Endothelial cell of umbilical vein (primary cell): Measurements from ENCODE around the gene AOC2. TPM values are rescaled to one million over a fixed set of nuclear protein-coding genes. Genes with fewer than 3 reads are reported as not detected.

Experiments used
- BruUV-seq: library from RNA; stranded (reverse); fragments of 400-500 nt; replicated peaks from 2 replicates; lab custom pipeline; 2021; lab: Mats Ljungman, UMichigan
- CTCF ChIA-PET: fragments of 300-600, 350-600 bp; sonication (Branson Sonifier 250); formaldehyde crosslinking; loops from one replicate; lab custom pipeline; 2021; ENCODE audit warnings: antibody characterized with exemption, inconsistent platforms; lab: Charles Lee
- POLR2A ChIA-PET: fragments of 300-600, 350-600 bp; sonication (Branson Sonifier 250); formaldehyde crosslinking; loops from one replicate; lab custom pipeline; 2021; ENCODE audit warnings: antibody characterized with exemption, inconsistent platforms; lab: Charles Lee
- DNase-seq: peaks from one replicate; pipeline ENCODE4 v3.0.0-alpha.2; 2011; ENCODE audit warnings: low read depth, low spot score
- FAIRE-seq: peaks from 2 replicates; lab custom pipeline; 2011; peaks lifted over from hg19 to GRCh38; lab: Jason Lieb, UNC
- H2AFZ ChIP-seq: 2 replicates; pipeline ENCODE4 v1.6.0; 2012; ENCODE audit warnings: low read depth, low read length, control low read depth, inconsistent platforms
- H3K27ac ChIP-seq: 2 replicates; pipeline ENCODE4 v1.5.1; 2011; ENCODE audit warnings: low read depth, mild to moderate bottlenecking, control low read depth, low read length, moderate library complexity; ENCODE audit not compliant: insufficient read depth
- H3K27me3 ChIP-seq, 2 experiments: 2 replicates each; pipeline versions ENCODE4 v1.6.0 to v1.6.1; 2011; ENCODE audit warnings: low read length in 2 of 2, mixed read lengths in 1 of 2; ENCODE audit not compliant: control insufficient read depth in 2 of 2, insufficient read depth in 2 of 2
- H3K36me3 ChIP-seq, 2 experiments: 2 replicates in 1 of 2; 3 replicates in 1 of 2; pipeline ENCODE4 v1.5.1; 2011; ENCODE audit warnings: low read length in 2 of 2, mild to moderate bottlenecking in 1 of 2, moderate library complexity in 1 of 2; ENCODE audit not compliant: control insufficient read depth in 2 of 2, insufficient read depth in 2 of 2; ENCODE audit errors: extremely low read depth in 1 of 2
- H3K4me1 ChIP-seq: 3 replicates; pipeline ENCODE4 v1.5.1; 2011; ENCODE audit warnings: mild to moderate bottlenecking, low read length; ENCODE audit not compliant: control insufficient read depth, insufficient read depth; ENCODE audit errors: extremely low read depth
- H3K4me2 ChIP-seq: 2 replicates; pipeline ENCODE4 v1.6.1; 2011; ENCODE audit warnings: low read length, control low read depth, mixed read lengths; ENCODE audit not compliant: insufficient read depth
- H3K4me3 ChIP-seq, 3 experiments: fragments of 200-600 bp in 1 of 3; sonication (generic), shearing (Covaris generic) in 1 of 3; replicated peaks in 1 of 3; 2 replicates each; pipeline ENCODE4 v1.5.1; 2011 to 2016; ENCODE audit warnings: control low read depth in 3 of 3, low read length in 3 of 3, mild to moderate bottlenecking in 2 of 3, inconsistent platforms in 1 of 3, low read depth in 1 of 3, moderate library complexity in 1 of 3; ENCODE audit not compliant: insufficient read depth in 1 of 3
- H3K79me2 ChIP-seq: 2 replicates; pipeline ENCODE4 v1.6.0; 2012; ENCODE audit warnings: low read length, inconsistent platforms; ENCODE audit not compliant: control insufficient read depth, insufficient read depth
- H3K9ac ChIP-seq: replicated peaks from 2 replicates; pipeline ENCODE3; 2011; ENCODE audit warnings: low read length, control low read depth; ENCODE audit not compliant: insufficient read depth; ENCODE audit errors: extremely low read depth
- H3K9me1 ChIP-seq: replicated peaks from 3 replicates; pipeline ENCODE4 v1.6.0; 2011; ENCODE audit warnings: mild to moderate bottlenecking, low read length; ENCODE audit not compliant: control insufficient read depth, insufficient read depth; ENCODE audit errors: extremely low read depth
- H3K9me3 ChIP-seq: replicated peaks from 2 replicates; pipeline ENCODE4 v1.5.1; 2012; ENCODE audit warnings: low read length, inconsistent platforms; ENCODE audit not compliant: control insufficient read depth, insufficient read depth
- H4K20me1 ChIP-seq: replicated peaks from 2 replicates; pipeline ENCODE3; 2011; ENCODE audit warnings: mild to moderate bottlenecking, low read length; ENCODE audit not compliant: control insufficient read depth, insufficient read depth; ENCODE audit errors: extremely low read depth
- CTCF ChIP-seq, 2 donors: IDR thresholded peaks; 1 replicate in 1 of 2; 2 replicates in 1 of 2; pipeline ENCODE4 v1.5.1; 2011; ENCODE audit warnings: low read length in 2 of 2, mild to moderate bottlenecking in 2 of 2, moderate library complexity in 2 of 2, control low read depth in 1 of 2, inconsistent platforms in 1 of 2, low read depth in 1 of 2; ENCODE audit not compliant: insufficient read depth in 1 of 2; ENCODE audit errors: extremely low read depth in 1 of 2
- EZH2 ChIP-seq: IDR thresholded peaks from 2 replicates; pipeline ENCODE4 v1.6.1; 2012; ENCODE audit warnings: borderline replicate concordance, low read depth, mild to moderate bottlenecking, moderate library complexity, low read length, inconsistent platforms; ENCODE audit not compliant: severe bottlenecking
- FOS ChIP-seq: IDR thresholded peaks from 2 replicates; pipeline ENCODE4 v1.6.1; 2011; ENCODE audit warnings: mild to moderate bottlenecking, low read length, moderate library complexity, borderline replicate concordance; ENCODE audit not compliant: insufficient read depth
- GATA2 ChIP-seq: IDR thresholded peaks from 2 replicates; pipeline ENCODE4 v1.7.0; 2011; ENCODE audit warnings: low read depth, mild to moderate bottlenecking, moderate library complexity, mixed read lengths, low read length; ENCODE audit not compliant: insufficient read length, insufficient read depth
- JUN ChIP-seq: IDR thresholded peaks from 2 replicates; pipeline ENCODE4 v1.6.1; 2011; ENCODE audit warnings: borderline replicate concordance, low read depth; ENCODE audit not compliant: insufficient read length, insufficient read depth
- MAX ChIP-seq: IDR thresholded peaks from 2 replicates; pipeline ENCODE4 v1.6.1; 2011; ENCODE audit not compliant: insufficient read depth, insufficient read length
- MYC ChIP-seq: IDR thresholded peaks from one replicate; pipeline ENCODE4 v1.6.1; 2011; ENCODE audit warnings: mild to moderate bottlenecking, low read depth, low read length
- POLR2A ChIP-seq: IDR thresholded peaks from 2 replicates; pipeline ENCODE4 v1.6.1; 2012; ENCODE audit warnings: low read depth, mild to moderate bottlenecking, control low read depth, low read length
- POLR2AphosphoS5 ChIP-seq: IDR thresholded peaks from 2 replicates; pipeline ENCODE4 v1.6.1; 2012; ENCODE audit warnings: low read depth, mild to moderate bottlenecking, control low read depth, low read length, moderate library complexity; ENCODE audit not compliant: insufficient read depth
- dilution Hi-C: fragments of 300-500 bp; cut with MboI; formaldehyde crosslinking; loops from one replicate; pipeline ENCODE4 v1.15.0; 2019; ENCODE audit warnings: low sequenced_read_pairs; ENCODE audit not compliant: extremely low pct_ligation_motif_present
- intact Hi-C: fragments of 100-400 bp; cut with micrococcal nuclease; formaldehyde crosslinking; loops from one replicate; pipeline ENCODE4 v1.10.0; 2022
- polyA plus RNA-seq, 4 experiments: library from polyadenylated mRNA; depleted of rRNA in 3 of 4; stranded (reverse) in 3 of 4; unstranded in 1 of 4; fragments of >200 nt; gene quantifications; 2 replicates each; pipeline versions ENCODE4 v1.2.1 to v1.2.3, GENCODE V29; 2011 to 2012; ENCODE audit warnings: missing spikeins in 1 of 4
- total RNA-seq: library from RNA; stranded (reverse); gene quantifications from 2 replicates; pipeline ENCODE4 v1.2.3, GENCODE V29; 2021

Gene AOC2
- total and polyA plus RNA-seq, 2 donors (not counting 3 experiments of a cell fraction or from before 2014, with no cell fraction given): 0.62 to 1.9 TPM

GRCh38 chr17:42894283-42895184, 50.2 kb downstream of the AOC2 start:
- FAIRE-seq: no peak
- Histone ChIP-seq H3K27ac (peak overlapping the region; percentile 81), H4K20me1 (no peaks in the 10 kb centered on the region), H3K36me3 (no peaks in the 10 kb centered on the region), H3K79me2 (no peaks in the 10 kb centered on the region), H3K4me1 (peaks cover 25% of the 10 kb centered on the region), H3K27me3 (no peaks in the 10 kb centered on the region), H3K9me1 (no peaks in the 10 kb centered on the region), H3K4me2 (peak overlapping the region; percentile 66), H2AFZ (peak overlapping the region; percentile 43), H3K9ac (no peak overlapping the region), H3K9me3 (no peaks in the 10 kb centered on the region), H3K4me3 (no peak overlapping the region)
- no peak for TF ChIP-seq GATA2
- no peak for TF ChIP-seq MAX
- TF ChIP-seq FOS: no peak
- TF ChIP-seq MYC: no peak
- no peak for TF ChIP-seq CTCF (IDR thresholded peaks at IDR 0.05; ENCODE audit: extremely low read depth in 1 of 2, insufficient read depth in 1 of 2, low read depth in 1 of 2, low read length in 2 of 2)
- no peak for TF ChIP-seq JUN
- no peak for TF ChIP-seq POLR2AphosphoS5
- no peak for TF ChIP-seq POLR2A
- no peak for TF ChIP-seq EZH2
- BruUV-seq: no TSS peak
- POLR2A ChIA-PET: no interaction called here
- dilution Hi-C loops: no loop called here
- CTCF ChIA-PET: interaction anchor here (1.3 kb wide), 1 partner anchor 9 kb away, joined by 4 read pairs; no protein-coding TSS in a partner anchor
- peak; percentile 8 for DNase-seq
- intact Hi-C loops: loop anchor here (2.0 kb wide), 2 partner anchors 22 to 34 kb away; no protein-coding TSS in a partner anchor
